HepG2 (cell line): Measurements from ENCODE around the gene C9orf50. TPM values are rescaled to one million over a fixed set of nuclear protein-coding genes. Genes with fewer than 3 reads are reported as not detected.

Experiments
- CEBPG ChIP-seq: IDR thresholded peaks from 2 replicates; pipeline ENCODE4 v1.6.1; 2016
- CHD2 ChIP-seq: IDR thresholded peaks from 2 replicates; pipeline ENCODE4 v1.6.1; 2011; ENCODE audit warnings: low read depth, low read length, improper control_type of control experiment
- GPN1 ChIP-seq: sonication (generic); formaldehyde crosslinking; IDR thresholded peaks from 2 replicates; pipeline ENCODE4 v1.5.1; 2020; ENCODE audit warnings: missing genetic modification reagents, borderline replicate concordance
- HDAC6 ChIP-seq: fragments of 200-600 bp; sonication (generic); IDR thresholded peaks from 2 replicates; pipeline ENCODE4 v1.7.0; 2017; ENCODE audit warnings: mild to moderate bottlenecking, antibody characterized with exemption, low read length, low read depth
- HOXA3 ChIP-seq: sonication (generic); formaldehyde crosslinking; IDR thresholded peaks from 2 replicates; pipeline ENCODE4 v1.5.0; 2020; ENCODE audit warnings: missing genetic modification reagents
- IKZF4 ChIP-seq: sonication (generic); formaldehyde crosslinking; IDR thresholded peaks from 2 replicates; pipeline ENCODE4 v1.5.1; 2020; ENCODE audit warnings: borderline replicate concordance, mild to moderate bottlenecking, low read depth, missing genetic modification reagents; ENCODE audit errors: not compliant biosample characterization
- IRX3 ChIP-seq: sonication (generic); formaldehyde crosslinking; IDR thresholded peaks from 2 replicates; pipeline ENCODE4 v1.8.1; 2023; ENCODE audit warnings: mild to moderate bottlenecking, low read depth, missing genetic modification reagents, borderline replicate concordance
- KLF6 ChIP-seq: IDR thresholded peaks from 2 replicates; pipeline ENCODE4 v1.8.0; 2016; ENCODE audit warnings: missing biosample characterization, missing genetic modification reagents
- PITX1 ChIP-seq: sonication (generic); formaldehyde crosslinking; IDR thresholded peaks from 2 replicates; pipeline ENCODE4 v1.5.1; 2020; ENCODE audit warnings: mild to moderate bottlenecking, missing genetic modification reagents
- RFX1 ChIP-seq: fragments of 450-650 bp; IDR thresholded peaks from 2 replicates; pipeline ENCODE4 v1.6.1; 2017
- RORA ChIP-seq: sonication (generic); formaldehyde crosslinking; IDR thresholded peaks from 2 replicates; pipeline ENCODE4 v1.5.0; 2020; ENCODE audit warnings: mild to moderate bottlenecking, missing genetic modification reagents, moderate library complexity
- TARDBP ChIP-seq: sonication (generic); formaldehyde crosslinking; IDR thresholded peaks from 2 replicates; pipeline ENCODE4 v1.8.0; 2022; ENCODE audit warnings: mild to moderate bottlenecking, missing genetic modification reagents
- TBL1XR1 ChIP-seq: fragments of 150-350 bp; IDR thresholded peaks from 2 replicates; pipeline ENCODE4 v1.6.1; 2014; ENCODE audit warnings: borderline replicate concordance, low read length; ENCODE audit not compliant: partially characterized antibody
- ZBTB7B ChIP-seq: sonication (generic); formaldehyde crosslinking; IDR thresholded peaks from 2 replicates; pipeline ENCODE4 v1.4.0; 2020; ENCODE audit warnings: missing genetic modification reagents
- ZC3H13 ChIP-seq: sonication (generic); formaldehyde crosslinking; IDR thresholded peaks from 2 replicates; pipeline ENCODE4 v1.8.1; 2023; ENCODE audit warnings: mild to moderate bottlenecking, missing genetic modification reagents, moderate library complexity
- ZNF138 ChIP-seq: sonication (generic); formaldehyde crosslinking; IDR thresholded peaks from 2 replicates; pipeline ENCODE4 v1.5.0; 2020; ENCODE audit warnings: mild to moderate bottlenecking, low read depth, missing genetic modification reagents
- ZNF235 ChIP-seq: sonication (generic); formaldehyde crosslinking; IDR thresholded peaks from 2 replicates; pipeline ENCODE4 v1.8.1; 2023; ENCODE audit warnings: mild to moderate bottlenecking, missing genetic modification reagents, borderline replicate concordance
- ZNF282 ChIP-seq: fragments of 450-650 bp; IDR thresholded peaks from 2 replicates; pipeline ENCODE4 v1.6.1; 2018; ENCODE audit not compliant: partially characterized antibody
- ZNF350 ChIP-seq: sonication (generic); formaldehyde crosslinking; IDR thresholded peaks from 2 replicates; pipeline ENCODE4 v1.4.0; 2020; ENCODE audit warnings: mild to moderate bottlenecking, low read depth, missing genetic modification reagents, borderline replicate concordance
- ZNF704 ChIP-seq: sonication (generic); formaldehyde crosslinking; IDR thresholded peaks from 2 replicates; pipeline ENCODE4 v1.8.1; 2023; ENCODE audit warnings: mild to moderate bottlenecking, inconsistent platforms, moderate library complexity, missing genetic modification reagents, borderline replicate concordance
- ZNF772 ChIP-seq: sonication (generic); formaldehyde crosslinking; IDR thresholded peaks from 2 replicates; pipeline ENCODE4 v1.5.0; 2020; ENCODE audit warnings: mild to moderate bottlenecking, missing genetic modification reagents
- ZSCAN25 ChIP-seq: sonication (generic); formaldehyde crosslinking; IDR thresholded peaks from 2 replicates; pipeline ENCODE4 v1.8.0; 2022; ENCODE audit warnings: mild to moderate bottlenecking, missing genetic modification reagents
- ZZZ3 ChIP-seq: sonication (generic); formaldehyde crosslinking; IDR thresholded peaks from 2 replicates; pipeline ENCODE4 v1.4.0; 2020; ENCODE audit warnings: missing genetic modification reagents, mild to moderate bottlenecking, borderline replicate concordance
- polyA plus RNA-seq, 8 experiments: library from polyadenylated mRNA; depleted of rRNA in 3 of 8; stranded (reverse) in 7 of 8; unstranded in 1 of 8; fragments of >200 nt; fragmentation: Illumina TruSeq in 4 of 8; extraction: Trizol in 4 of 8; gene quantifications; 2 replicates each; pipeline versions ENCODE4 v1.2.1 to v1.2.3, GENCODE V29; 2011 to 2016; ENCODE audit warnings: low read depth in 4 of 8, missing spikeins in 1 of 8, mixed read lengths in 1 of 8; ENCODE audit not compliant: insufficient read depth in 1 of 8
- total RNA-seq, 5 experiments: library from RNA; depleted of rRNA; stranded (reverse); fragments of >200 nt; fragmentation: Illumina TruSeq; extraction: Trizol; gene quantifications; 2 replicates each; pipeline ENCODE4 v1.2.3, GENCODE V29; 2016; ENCODE audit warnings: low read depth in 1 of 5
- TF ChIP-seq, protein P1 (sequence below): fragments of 450-650 bp; IDR thresholded peaks from 2 replicates; pipeline ENCODE4 v1.6.1; 2017
- TF ChIP-seq, protein P2 (sequence below): sonication (generic); formaldehyde crosslinking; IDR thresholded peaks from 2 replicates; pipeline ENCODE4 v1.4.0; 2020; ENCODE audit warnings: mild to moderate bottlenecking, missing genetic modification reagents
- TF ChIP-seq, protein P3 (sequence below): fragments of 450-650 bp; IDR thresholded peaks from 2 replicates; pipeline ENCODE4 v1.6.1; 2017; ENCODE audit warnings: mild to moderate bottlenecking

The C9orf50 gene
- total and polyA plus RNA-seq, 2 of the 13 experiments (the other 11 are each of a cell fraction or from before 2014, with no cell fraction given), result not detected

GRCh38 chr9:129606161-129607026 is 14.5 kb downstream of the C9orf50 start (continued):
- no peak for TF ChIP-seq ZNF235 (CRISPR knock-in tag)
- TF ChIP-seq ZSCAN25 (CRISPR knock-in tag), result peak; percentile 93
- no peak for TF ChIP-seq ZC3H13 (CRISPR knock-in tag)
- no peak for TF ChIP-seq IRX3 (CRISPR knock-in tag)
- TF ChIP-seq, protein P1, sequence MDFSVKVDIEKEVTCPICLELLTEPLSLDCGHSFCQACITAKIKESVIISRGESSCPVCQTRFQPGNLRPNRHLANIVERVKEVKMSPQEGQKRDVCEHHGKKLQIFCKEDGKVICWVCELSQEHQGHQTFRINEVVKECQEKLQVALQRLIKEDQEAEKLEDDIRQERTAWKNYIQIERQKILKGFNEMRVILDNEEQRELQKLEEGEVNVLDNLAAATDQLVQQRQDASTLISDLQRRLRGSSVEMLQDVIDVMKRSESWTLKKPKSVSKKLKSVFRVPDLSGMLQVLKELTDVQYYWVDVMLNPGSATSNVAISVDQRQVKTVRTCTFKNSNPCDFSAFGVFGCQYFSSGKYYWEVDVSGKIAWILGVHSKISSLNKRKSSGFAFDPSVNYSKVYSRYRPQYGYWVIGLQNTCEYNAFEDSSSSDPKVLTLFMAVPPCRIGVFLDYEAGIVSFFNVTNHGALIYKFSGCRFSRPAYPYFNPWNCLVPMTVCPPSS, result no peak
- no peak for TF ChIP-seq ZNF282
- 0 out of 2 replicates have a peak, but pooled peaks have one; percentile 51 for TF ChIP-seq CEBPG
- TF ChIP-seq PITX1 (CRISPR knock-in tag), result peak; percentile 89
- no peak; the same call in 1 of the 2 replicates for TF ChIP-seq TARDBP
- no peak for TF ChIP-seq KLF6 (CRISPR knock-in tag)
- TF ChIP-seq RORA (CRISPR knock-in tag), result no peak
- no peak for TF ChIP-seq TBL1XR1
- no peak; the same call in 1 of the 2 replicates for TF ChIP-seq ZNF772 (CRISPR knock-in tag)
- TF ChIP-seq RFX1, result no peak
- TF ChIP-seq, protein P2, sequence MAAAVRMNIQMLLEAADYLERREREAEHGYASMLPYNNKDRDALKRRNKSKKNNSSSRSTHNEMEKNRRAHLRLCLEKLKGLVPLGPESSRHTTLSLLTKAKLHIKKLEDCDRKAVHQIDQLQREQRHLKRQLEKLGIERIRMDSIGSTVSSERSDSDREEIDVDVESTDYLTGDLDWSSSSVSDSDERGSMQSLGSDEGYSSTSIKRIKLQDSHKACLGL (CRISPR knock-in tag), result no peak
- no peak for TF ChIP-seq GPN1 (CRISPR knock-in tag)
- TF ChIP-seq CHD2, result no peak
- TF ChIP-seq ZZZ3 (CRISPR knock-in tag), result no peak
- peak; percentile 66 for TF ChIP-seq IKZF4
- TF ChIP-seq ZNF138 (CRISPR knock-in tag), result no peak
- TF ChIP-seq, protein P3, sequence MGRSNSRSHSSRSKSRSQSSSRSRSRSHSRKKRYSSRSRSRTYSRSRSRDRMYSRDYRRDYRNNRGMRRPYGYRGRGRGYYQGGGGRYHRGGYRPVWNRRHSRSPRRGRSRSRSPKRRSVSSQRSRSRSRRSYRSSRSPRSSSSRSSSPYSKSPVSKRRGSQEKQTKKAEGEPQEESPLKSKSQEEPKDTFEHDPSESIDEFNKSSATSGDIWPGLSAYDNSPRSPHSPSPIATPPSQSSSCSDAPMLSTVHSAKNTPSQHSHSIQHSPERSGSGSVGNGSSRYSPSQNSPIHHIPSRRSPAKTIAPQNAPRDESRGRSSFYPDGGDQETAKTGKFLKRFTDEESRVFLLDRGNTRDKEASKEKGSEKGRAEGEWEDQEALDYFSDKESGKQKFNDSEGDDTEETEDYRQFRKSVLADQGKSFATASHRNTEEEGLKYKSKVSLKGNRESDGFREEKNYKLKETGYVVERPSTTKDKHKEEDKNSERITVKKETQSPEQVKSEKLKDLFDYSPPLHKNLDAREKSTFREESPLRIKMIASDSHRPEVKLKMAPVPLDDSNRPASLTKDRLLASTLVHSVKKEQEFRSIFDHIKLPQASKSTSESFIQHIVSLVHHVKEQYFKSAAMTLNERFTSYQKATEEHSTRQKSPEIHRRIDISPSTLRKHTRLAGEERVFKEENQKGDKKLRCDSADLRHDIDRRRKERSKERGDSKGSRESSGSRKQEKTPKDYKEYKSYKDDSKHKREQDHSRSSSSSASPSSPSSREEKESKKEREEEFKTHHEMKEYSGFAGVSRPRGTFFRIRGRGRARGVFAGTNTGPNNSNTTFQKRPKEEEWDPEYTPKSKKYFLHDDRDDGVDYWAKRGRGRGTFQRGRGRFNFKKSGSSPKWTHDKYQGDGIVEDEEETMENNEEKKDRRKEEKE, result no peak
- TF ChIP-seq ZBTB7B, result peak; percentile 83; the same call in 1 of the 2 replicates
- no peak; the same call in none of the 2 replicates for TF ChIP-seq ZNF350 (CRISPR knock-in tag)
- no peak for TF ChIP-seq HDAC6
- TF ChIP-seq HOXA3, result peak; percentile 90
- TF ChIP-seq ZNF704 (CRISPR knock-in tag), result no peak
